ENCODE results near the gene RELA.

Gene RELA

GRCh38 chr11:65613091-65613928, 49.4 kb downstream of the RELA start:
- POLR2A ChIA-PET = interaction anchor here (0.9 to 2.5 kb wide), 6 partner anchors 17 to 246 kb away, joined by 3 to 20 read pairs (median 10); partner anchors contain the start of genes CFL1, KCNK7, MUS81 and SCYL1
- H3K4me3 ChIP-seq (ENCODE audit: low read depth, low read length) = peak overlapping the region; percentile 65

GRCh38 chr11:65612691-65613090, 50.0 kb downstream of the RELA start:
- Histone ChIP-seq H3K36me3 (ENCODE audit: control insufficient read depth in 2 of 2, insufficient read depth in 1 of 2, low read length in 2 of 2) (peaks cover 0 to 57% of the 10 kb centered on the region in 2 experiments; a peak in 1 of 3 replicates), H3K4me1 (ENCODE audit: control insufficient read depth, insufficient read depth, low read length) (no peaks in the 10 kb centered on the region), H3K9me3 (ENCODE audit: control insufficient read depth, insufficient read depth, low read depth, low read length) (no peaks in the 10 kb centered on the region), H3K4me3 (ENCODE audit: low read depth, low read length) (no peak overlapping the region), H3K27ac (ENCODE audit: extremely low read depth, low read depth, low read length) (no peak overlapping the region)
- ChIA-PET CTCF (interaction anchor here (0.6 to 3.8 kb wide), 6 partner anchors 9 to 476 kb away, joined by 3 to 22 read pairs (median 4); partner anchors contain the start of gene FAM89B), POLR2A (no interaction called here)
- no peak for TF ChIP-seq ZNF169 (tag by site-specific recombination; IDR thresholded peaks at IDR 0.05)
- 0 out of 2 replicates have a peak, but pooled peaks have one; percentile 18 for TF ChIP-seq GLIS2 (tag by site-specific recombination; IDR thresholded peaks at IDR 0.05)
- TF ChIP-seq ZNF404 (tag by site-specific recombination; IDR thresholded peaks at IDR 0.05) = no peak
- no peak for TF ChIP-seq PRDM10 (tag by site-specific recombination; IDR thresholded peaks at IDR 0.05)

More at GRCh38 chr11:65613091-65613928, 49.4 kb downstream of the RELA start:
- Histone ChIP-seq H3K27ac (ENCODE audit: extremely low read depth, low read depth, low read length) (peak overlapping the region; percentile 73), H3K36me3 (ENCODE audit: control insufficient read depth in 2 of 2, insufficient read depth in 1 of 2, low read length in 2 of 2) (peaks cover 0 to 57% of the 10 kb centered on the region in 2 experiments; a peak in 1 of 3 replicates), H3K4me1 (ENCODE audit: control insufficient read depth, insufficient read depth, low read length) (no peaks in the 10 kb centered on the region), H3K9me3 (ENCODE audit: control insufficient read depth, insufficient read depth, low read depth, low read length) (no peaks in the 10 kb centered on the region)
- CTCF ChIA-PET = interaction anchor here (0.6 to 3.8 kb wide), 6 partner anchors 9 to 475 kb away, joined by 3 to 22 read pairs (median 4); partner anchors contain the start of gene FAM89B
- TF ChIP-seq ZNF585B (tag by site-specific recombination; IDR thresholded peaks at IDR 0.05) = no peak
- TF ChIP-seq ZNF121 (tag by site-specific recombination; IDR thresholded peaks at IDR 0.05) = no peak
- TF ChIP-seq ZNF449 (tag by site-specific recombination; IDR thresholded peaks at IDR 0.05) = 0 out of 2 replicates have a peak, but pooled peaks have one; percentile 33
- peak; percentile 53 for TF ChIP-seq EGR2 (tag by site-specific recombination; IDR thresholded peaks at IDR 0.05; ENCODE audit: low read depth)
- TF ChIP-seq ZNF558 (tag by site-specific recombination; IDR thresholded peaks at IDR 0.05) = no peak
- TF ChIP-seq ZFHX2 (tag by site-specific recombination; conservative IDR thresholded peaks at IDR 0.05) = peak; percentile 59
- no peak for TF ChIP-seq ZNF292 (tag by site-specific recombination; IDR thresholded peaks at IDR 0.05; ENCODE audit: borderline replicate concordance, low read depth)
- no peak for TF ChIP-seq ZFP41 (tag by site-specific recombination; IDR thresholded peaks at IDR 0.05; ENCODE audit: borderline replicate concordance)
- TF ChIP-seq ZNF792 (tag by site-specific recombination; IDR thresholded peaks at IDR 0.05) = no peak
- TF ChIP-seq ZNF114 (tag by site-specific recombination; IDR thresholded peaks at IDR 0.05) = no peak
- TF ChIP-seq GLIS1 (tag by site-specific recombination; IDR thresholded peaks at IDR 0.05) = no peak
- no peak for TF ChIP-seq ZNF549 (tag by site-specific recombination; IDR thresholded peaks at IDR 0.05)
- no peak for TF ChIP-seq SALL2 (tag by site-specific recombination; IDR thresholded peaks at IDR 0.05; ENCODE audit: borderline replicate concordance)

Data from HEK293 (cell line).